Measurements from ENCODE around the gene RTN4R.
A peak's percentile ranks its signal among the peaks of the same experiment; 100 is the strongest.

Gene RTN4R

GRCh38 chr22:20246368-20247009, 21.6 kb downstream of the RTN4R start:
- H3K14ac ChIP-seq (ENCODE audit: low read length in 2 of 2) = no peak overlapping the region
- H4K91ac ChIP-seq (ENCODE audit: low read length) = no peak overlapping the region
- H3K27ac ChIP-seq (ENCODE audit: low read length, poor library complexity, severe bottlenecking) = no peak overlapping the region
- WGBS = 78% methylated on average over 16 of the region's 19 CpGs
- H2BK120ac ChIP-seq (ENCODE audit: low read depth, low read length) = no peak overlapping the region
- peaks cover 0 to 11% of the 10 kb centered on the region in 2 experiments for H3K36me3 ChIP-seq (ENCODE audit: control insufficient read depth in 1 of 2, insufficient read depth in 2 of 2, low read depth in 1 of 2, low read length in 2 of 2)
- H3K4me1 ChIP-seq (ENCODE audit: control insufficient read depth, insufficient read depth, low read depth, low read length) = peaks cover 65% of the 10 kb centered on the region
- no peak overlapping the region for H3K4me3 ChIP-seq (ENCODE audit: insufficient read depth in 1 of 2, low read depth in 1 of 2, low read length in 2 of 2)
- no peak overlapping the region for H3K4me2 ChIP-seq (ENCODE audit: low read length, poor library complexity, severe bottlenecking)
- no peak overlapping the region for H2BK12ac ChIP-seq (ENCODE audit: low read length in 2 of 2)
- DNase-seq = no peak
- no peak overlapping the region for H2BK5ac ChIP-seq (ENCODE audit: low read depth, low read length, poor library complexity, severe bottlenecking)
- no peaks in the 10 kb centered on the region for H3K9me3 ChIP-seq (ENCODE audit: control insufficient read depth, low read length)
- no peak overlapping the region for H3K9ac ChIP-seq (ENCODE audit: low read length)
- peak overlapping the region in 1 of 2 experiments; percentile 50 for H3K4ac ChIP-seq (ENCODE audit: low read depth in 1 of 2, low read length in 2 of 2)
- H2BK15ac ChIP-seq (ENCODE audit: low read depth, poor library complexity, severe bottlenecking) = no peak overlapping the region
- no peak overlapping the region for H3K23ac ChIP-seq (ENCODE audit: low read length in 2 of 2)
- peak overlapping the region; percentile 52 for H2AK5ac ChIP-seq (ENCODE audit: low read length, severe bottlenecking)
- peak overlapping the region; percentile 27 for H4K8ac ChIP-seq (ENCODE audit: low read length)
- H3K27me3 ChIP-seq (ENCODE audit: control insufficient read depth in 1 of 2, insufficient read depth in 1 of 2, low read length in 2 of 2) = peaks cover 0 to 18% of the 10 kb centered on the region in 2 experiments
- H3K18ac ChIP-seq (ENCODE audit: low read depth in 1 of 2, low read length in 2 of 2) = no peak overlapping the region
- H2AFZ ChIP-seq (ENCODE audit: low read depth, low read length) = no peak overlapping the region
- H3K79me1 ChIP-seq (replicated peaks; ENCODE audit: low read length, poor library complexity, severe bottlenecking) = no peaks in the 10 kb centered on the region

GRCh38 chr22:20245577-20246367, 22.3 kb downstream of the RTN4R start:
- H3K27me3 ChIP-seq (ENCODE audit: control insufficient read depth in 1 of 2, insufficient read depth in 1 of 2, low read length in 2 of 2) = peaks cover 0 to 18% of the 10 kb centered on the region in 2 experiments
- peaks cover 0 to 12% of the 10 kb centered on the region in 2 experiments for H3K36me3 ChIP-seq (ENCODE audit: control insufficient read depth in 1 of 2, insufficient read depth in 2 of 2, low read depth in 1 of 2, low read length in 2 of 2)
- H3K27ac ChIP-seq (ENCODE audit: low read length, poor library complexity, severe bottlenecking) = no peak overlapping the region
- no peak overlapping the region for H3K4me2 ChIP-seq (ENCODE audit: low read length, poor library complexity, severe bottlenecking)
- H2BK15ac ChIP-seq (ENCODE audit: low read depth, poor library complexity, severe bottlenecking) = no peak overlapping the region
- DNase-seq = no peak
- no peak overlapping the region for H3K23ac ChIP-seq (ENCODE audit: low read length in 2 of 2)
- no peak overlapping the region for H2BK12ac ChIP-seq (ENCODE audit: low read length in 2 of 2)
- no peaks in the 10 kb centered on the region for H3K9me3 ChIP-seq (ENCODE audit: control insufficient read depth, low read length)
- H3K4me3 ChIP-seq (ENCODE audit: insufficient read depth in 1 of 2, low read depth in 1 of 2, low read length in 2 of 2) = no peak overlapping the region
- H4K8ac ChIP-seq (ENCODE audit: low read length) = no peak overlapping the region
- 74% methylated on average over 14 of the region's 14 CpGs for WGBS
- no peak overlapping the region for H3K14ac ChIP-seq (ENCODE audit: low read length in 2 of 2)
- H3K4me1 ChIP-seq (ENCODE audit: control insufficient read depth, insufficient read depth, low read depth, low read length) = peaks cover 67% of the 10 kb centered on the region
- H3K9ac ChIP-seq (ENCODE audit: low read length) = no peak overlapping the region
- peak overlapping the region; percentile 52 for H2AK5ac ChIP-seq (ENCODE audit: low read length, severe bottlenecking)
- no peak overlapping the region for H3K4ac ChIP-seq (ENCODE audit: low read depth in 1 of 2, low read length in 2 of 2)
- no peak overlapping the region for H2BK5ac ChIP-seq (ENCODE audit: low read depth, low read length, poor library complexity, severe bottlenecking)
- H3K79me1 ChIP-seq (replicated peaks; ENCODE audit: low read length, poor library complexity, severe bottlenecking) = no peaks in the 10 kb centered on the region
- no peak overlapping the region for H3K18ac ChIP-seq (ENCODE audit: low read depth in 1 of 2, low read length in 2 of 2)
- no peak overlapping the region for H2BK120ac ChIP-seq (ENCODE audit: low read depth, low read length)
- no peak overlapping the region for H2AFZ ChIP-seq (ENCODE audit: low read depth, low read length)
- no peak overlapping the region for H4K91ac ChIP-seq (ENCODE audit: low read length)

- Histone ChIP-seq H3K79me1 (replicated peaks; ENCODE audit: low read length, poor library complexity, severe bottlenecking) (no peaks in the 10 kb centered on the region), H3K27me3 (ENCODE audit: control insufficient read depth in 1 of 2, insufficient read depth in 1 of 2, low read length in 2 of 2) (peaks cover 0 to 16% of the 10 kb centered on the region in 2 experiments), H4K91ac (ENCODE audit: low read length) (no peak overlapping the region), H4K8ac (ENCODE audit: low read length) (peak overlapping the region; percentile 32), H3K9ac (ENCODE audit: low read length) (no peak overlapping the region), H3K18ac (ENCODE audit: low read depth in 1 of 2, low read length in 2 of 2) (peak overlapping the region in 1 of 2 experiments; percentile 37), H3K4me3 (ENCODE audit: insufficient read depth in 1 of 2, low read depth in 1 of 2, low read length in 2 of 2) (no peak overlapping the region), H3K4me2 (ENCODE audit: low read length, poor library complexity, severe bottlenecking) (no peak overlapping the region), H3K9me3 (ENCODE audit: control insufficient read depth, low read length) (no peaks in the 10 kb centered on the region), H2BK5ac (ENCODE audit: low read depth, low read length, poor library complexity, severe bottlenecking) (no peak overlapping the region), H2BK12ac (ENCODE audit: low read length in 2 of 2) (peak overlapping the region; percentile 69 to 70), H3K4me1 (ENCODE audit: control insufficient read depth, insufficient read depth, low read depth, low read length) (peaks cover 63% of the 10 kb centered on the region), H2BK120ac (ENCODE audit: low read depth, low read length) (no peak overlapping the region), H2AFZ (ENCODE audit: low read depth, low read length) (no peak overlapping the region), H3K23ac (ENCODE audit: low read length in 2 of 2) (no peak overlapping the region), H3K4ac (ENCODE audit: low read depth in 1 of 2, low read length in 2 of 2) (no peak overlapping the region), H2BK15ac (ENCODE audit: low read depth, poor library complexity, severe bottlenecking) (no peak overlapping the region), H3K27ac (ENCODE audit: low read length, poor library complexity, severe bottlenecking) (no peak overlapping the region), H3K36me3 (ENCODE audit: control insufficient read depth in 1 of 2, insufficient read depth in 2 of 2, low read depth in 1 of 2, low read length in 2 of 2) (peaks cover 0 to 12% of the 10 kb centered on the region in 2 experiments), H3K14ac (ENCODE audit: low read length in 2 of 2) (no peak overlapping the region), H2AK5ac (ENCODE audit: low read length, severe bottlenecking) (no peak overlapping the region)
- DNase-seq = no peak
- WGBS = 73% methylated on average over 24 of the region's 24 CpGs
Observed at GRCh38 chr22:20244691-20245576, 23.2 kb downstream of the RTN4R start.

Measured in mesenchymal stem cell (in vitro differentiated cells and primary cell).